Epidermal melanocyte (primary cell): Measurements from ENCODE around the gene CCDC184.
A peak's percentile ranks its signal among the peaks of the same experiment; 100 is the strongest.

ENCODE experiments used
- DNase-seq: peaks from one replicate; pipeline ENCODE4 v3.0.0; 2011; ENCODE audit warnings: low spot score; ENCODE audit not compliant: insufficient read length

CCDC184 gene

DNA sequence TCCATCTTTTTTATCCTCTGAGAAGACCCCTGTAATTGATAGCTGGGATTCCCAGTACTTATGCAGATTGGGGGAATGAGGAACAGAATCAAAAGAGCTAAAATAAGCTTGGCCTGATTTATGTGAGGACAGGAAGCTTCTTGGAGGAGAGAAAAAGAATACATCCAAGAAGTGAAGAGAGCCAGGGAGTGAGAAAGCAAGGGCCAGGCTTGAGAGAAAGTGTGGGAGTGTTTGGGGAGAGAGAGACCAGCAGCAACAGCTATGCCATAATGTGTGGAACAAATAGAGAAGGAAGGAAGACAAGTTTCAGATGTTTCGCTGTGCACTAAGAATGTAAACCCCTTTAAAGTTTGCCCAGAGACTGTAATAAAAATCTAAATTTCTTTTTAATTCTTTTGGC is 4.0 kb upstream of the CCDC184 start:
- DNase-seq: no peak

DNA sequence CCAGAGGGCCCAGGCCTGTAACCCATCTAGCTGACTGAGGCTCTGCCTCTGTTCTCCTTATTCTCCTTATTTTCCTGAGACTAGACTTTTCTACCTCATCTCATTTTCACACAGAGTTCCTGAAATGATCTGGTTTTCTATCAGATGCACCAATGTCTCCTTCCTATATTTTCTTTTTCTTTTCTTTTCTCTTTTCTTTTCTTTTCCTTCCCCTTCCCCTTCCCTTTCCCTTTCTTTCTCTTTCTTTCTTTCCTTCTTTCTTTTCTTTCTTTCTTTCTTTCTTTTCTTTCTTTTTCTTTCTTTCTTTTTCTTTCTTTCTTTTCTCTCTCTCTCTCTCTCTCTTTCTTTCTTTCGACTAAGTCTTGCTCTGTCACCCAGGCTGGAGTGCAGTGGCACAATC is 3.0 kb upstream of the CCDC184 start:
- no peak for DNase-seq

DNA sequence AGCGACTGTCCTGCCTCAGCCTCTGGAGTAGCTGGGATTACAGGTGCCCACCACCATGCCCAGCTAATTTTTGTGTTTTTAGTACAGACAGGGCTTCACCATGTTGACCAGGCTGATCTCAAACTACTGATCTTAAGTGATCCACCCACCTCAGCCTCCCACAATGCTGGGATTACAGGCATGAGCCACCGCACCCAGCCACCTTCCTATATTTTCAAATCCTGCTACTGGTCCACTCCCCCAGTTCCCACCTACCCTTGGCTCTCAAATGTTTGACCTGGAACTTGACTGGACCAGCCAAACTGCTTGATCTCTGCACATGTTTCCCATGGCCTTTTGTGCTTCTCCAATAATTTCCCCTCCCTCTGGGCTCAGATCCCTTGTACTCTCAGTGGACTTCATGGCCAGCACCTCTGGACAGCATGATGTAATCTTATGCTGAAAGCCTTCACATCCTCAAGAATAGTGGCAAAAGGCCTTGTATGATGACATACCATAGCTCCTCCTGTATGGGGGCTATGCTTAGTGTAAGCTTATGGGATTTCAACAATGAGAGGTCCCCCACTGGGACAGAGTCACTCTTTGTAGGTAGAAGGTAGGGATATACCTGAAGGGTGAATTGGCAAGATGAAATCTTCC is 2.5 kb upstream of the CCDC184 start:
- DNase-seq: no peak

DNA sequence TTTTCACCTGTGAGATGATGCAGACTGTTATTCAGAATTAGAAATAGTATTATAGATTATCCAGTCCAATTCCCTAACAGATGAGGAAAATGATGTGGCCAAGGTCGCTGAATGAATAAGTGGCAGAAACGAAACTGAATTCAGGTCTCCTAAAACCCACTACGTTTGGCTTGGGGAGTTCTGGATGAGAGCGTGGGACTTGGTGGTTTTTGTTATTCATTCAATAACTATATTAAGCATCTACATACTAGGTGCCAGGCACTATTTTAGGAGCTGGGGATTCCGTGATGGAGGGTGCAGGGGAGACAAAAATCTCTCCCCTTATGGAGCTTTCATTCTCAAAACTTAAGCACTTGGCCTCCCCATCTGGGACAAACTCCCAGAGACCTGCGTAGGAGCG is 813 bp upstream of the CCDC184 start:
- no peak for DNase-seq

DNA sequence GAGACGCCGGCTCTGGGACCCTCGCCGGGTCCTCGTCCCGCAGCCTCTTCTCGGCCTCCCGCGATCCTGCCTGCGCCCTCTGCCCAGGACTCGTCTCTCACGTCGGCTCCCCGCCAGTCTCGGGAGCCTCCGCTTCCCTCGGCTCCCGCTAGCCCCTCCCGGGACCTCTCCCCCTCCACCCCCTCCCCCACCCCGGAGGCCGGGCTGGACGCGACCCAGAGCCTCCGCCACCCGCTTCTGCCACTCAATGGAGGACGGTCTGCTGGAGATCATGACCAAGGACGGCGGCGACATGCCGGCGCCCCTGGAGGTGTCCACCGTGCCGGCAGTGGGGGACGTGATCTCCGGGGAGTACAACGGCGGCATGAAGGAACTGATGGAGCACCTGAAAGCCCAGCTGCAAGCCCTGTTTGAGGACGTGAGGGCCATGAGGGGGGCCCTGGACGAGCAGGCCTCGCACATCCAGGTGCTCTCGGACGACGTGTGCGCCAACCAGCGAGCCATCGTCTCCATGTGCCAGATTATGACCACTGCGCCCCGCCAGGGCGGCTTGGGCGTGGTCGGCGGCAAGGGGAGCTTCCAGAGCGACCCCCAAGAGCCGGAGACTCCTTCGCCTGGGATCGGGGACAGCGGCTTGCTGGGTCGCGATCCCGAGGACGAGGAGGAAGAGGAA is 568 bp downstream of the CCDC184 start:
- DNase-seq: no peak

DNA sequence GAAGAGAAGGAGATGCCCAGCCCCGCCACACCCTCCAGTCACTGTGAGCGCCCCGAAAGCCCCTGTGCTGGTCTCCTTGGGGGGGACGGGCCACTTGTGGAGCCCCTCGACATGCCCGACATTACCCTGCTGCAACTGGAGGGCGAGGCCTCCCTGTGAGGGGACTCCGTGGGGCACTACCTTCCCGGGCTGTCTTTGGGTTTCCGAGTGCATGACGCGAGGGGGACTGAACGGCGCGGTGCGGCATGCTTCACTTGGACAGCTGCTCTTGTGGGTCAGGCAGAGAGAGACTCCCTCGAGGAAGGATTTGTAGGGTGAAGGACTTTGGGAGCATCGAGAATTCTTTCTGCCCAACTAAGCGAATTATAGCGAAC is 1.1 kb downstream of the CCDC184 start:
- DNase-seq: no peak

DNA sequence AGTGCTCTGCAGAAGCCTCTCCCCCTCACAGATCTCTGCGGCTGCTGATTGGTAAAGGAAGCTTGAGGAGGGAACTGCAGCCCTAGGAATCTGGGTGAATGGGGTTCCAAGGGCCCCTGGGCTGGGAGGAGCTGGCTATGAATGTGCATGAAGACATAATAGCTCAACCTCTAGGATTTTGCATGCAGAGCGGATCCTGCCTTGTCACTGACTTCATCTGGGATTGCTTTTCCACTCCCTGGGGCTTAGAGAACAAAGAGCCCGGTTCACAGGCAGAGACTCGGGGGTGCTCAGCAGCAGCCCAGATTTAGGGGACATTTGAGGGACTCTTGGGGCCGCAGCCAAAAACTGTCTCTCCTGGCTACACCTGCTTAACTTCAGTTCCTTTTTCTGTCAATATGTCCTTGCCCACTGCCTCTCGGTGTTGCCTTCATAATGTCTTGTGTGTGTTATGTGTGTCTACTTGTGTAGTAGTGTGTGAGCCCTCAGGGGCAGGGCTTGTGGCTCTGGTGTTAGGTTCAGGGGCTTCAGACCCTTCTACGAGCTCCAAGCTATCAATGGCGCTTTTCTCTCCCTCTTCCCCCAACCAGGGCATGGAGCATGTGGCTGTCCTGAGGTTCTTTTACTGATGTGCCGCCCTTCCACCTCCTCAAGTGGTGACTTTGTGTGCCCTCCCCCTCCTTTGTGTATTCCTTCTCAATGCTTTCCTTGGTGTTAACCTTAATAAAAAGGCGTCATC is 1.9 kb downstream of the CCDC184 start:
- DNase-seq: no peak

DNA sequence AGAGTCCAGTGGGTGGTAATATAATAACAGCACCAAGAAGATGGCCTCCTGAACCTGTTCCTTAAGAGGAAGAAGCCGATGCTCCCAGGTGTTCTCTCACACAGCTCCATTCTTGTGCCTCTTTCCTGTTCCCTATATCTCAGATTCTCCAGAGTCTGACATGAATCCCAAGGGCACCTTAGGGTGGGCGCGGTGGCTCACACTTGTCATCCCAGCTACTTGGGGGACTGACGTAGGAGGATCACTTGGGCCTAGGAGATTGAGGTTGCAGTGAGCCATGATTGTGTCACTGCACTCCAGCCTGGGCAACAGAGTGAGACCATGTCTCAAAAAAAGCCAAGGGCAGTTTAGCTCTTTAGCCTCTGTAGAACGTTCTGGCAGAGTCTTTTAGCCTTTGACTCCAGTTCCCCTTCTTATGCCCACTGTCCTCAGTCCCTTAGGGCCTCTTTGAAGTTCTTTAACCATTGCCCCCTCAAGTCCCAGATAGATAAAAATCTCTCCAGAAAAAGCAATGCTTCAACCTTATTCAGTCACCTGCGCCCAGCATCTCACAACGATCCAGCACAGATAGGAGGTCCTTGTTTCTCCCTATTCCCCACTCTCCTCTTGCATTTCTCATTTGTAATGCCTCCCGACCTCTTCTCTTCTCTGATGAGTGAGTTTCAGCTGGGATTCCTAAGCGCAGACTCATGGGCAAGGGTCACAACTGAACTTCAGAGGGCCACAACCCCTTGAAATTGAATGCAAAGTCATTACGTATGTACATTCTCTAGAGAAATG is 4.7 kb downstream of the CCDC184 start:
- DNase-seq: no peak

DNA sequence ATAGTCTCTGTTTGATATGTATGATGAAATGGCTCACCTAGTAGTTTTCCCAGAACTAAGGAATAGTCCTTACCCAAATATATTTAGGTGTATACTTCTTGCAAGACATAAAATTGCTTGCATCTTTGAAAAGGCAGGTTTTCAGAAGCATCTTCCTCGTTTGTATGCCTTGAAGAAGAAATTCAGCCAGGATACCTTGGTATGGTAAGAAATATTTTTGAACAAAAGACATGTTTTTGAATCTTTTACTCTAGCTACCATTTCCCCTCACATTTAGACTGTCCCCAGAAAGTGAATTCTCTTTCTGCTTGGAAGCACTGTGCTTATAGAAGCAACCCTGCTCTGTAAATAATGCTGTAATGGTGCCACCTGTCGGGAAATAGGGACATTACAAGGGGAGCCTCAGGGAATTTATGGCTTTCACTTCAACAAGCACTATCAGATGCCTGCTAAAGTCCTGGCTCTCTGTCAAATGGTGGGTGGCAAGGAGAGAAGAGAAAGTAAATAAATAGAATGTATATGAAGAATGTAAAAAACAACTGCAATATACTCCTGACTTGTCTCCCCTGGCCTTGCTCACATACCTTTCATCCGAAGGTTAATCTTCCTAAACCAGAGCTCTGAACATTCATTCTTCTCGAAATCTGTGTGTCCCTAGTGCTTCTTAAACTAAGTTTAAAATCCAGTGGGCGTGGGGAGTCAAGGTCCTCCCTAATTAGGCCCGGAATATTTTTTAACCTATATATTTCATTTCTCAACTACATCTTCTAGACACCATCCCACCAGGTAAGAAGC is 6.1 kb downstream of the CCDC184 start:
- peak; percentile 57 for DNase-seq

DNA sequence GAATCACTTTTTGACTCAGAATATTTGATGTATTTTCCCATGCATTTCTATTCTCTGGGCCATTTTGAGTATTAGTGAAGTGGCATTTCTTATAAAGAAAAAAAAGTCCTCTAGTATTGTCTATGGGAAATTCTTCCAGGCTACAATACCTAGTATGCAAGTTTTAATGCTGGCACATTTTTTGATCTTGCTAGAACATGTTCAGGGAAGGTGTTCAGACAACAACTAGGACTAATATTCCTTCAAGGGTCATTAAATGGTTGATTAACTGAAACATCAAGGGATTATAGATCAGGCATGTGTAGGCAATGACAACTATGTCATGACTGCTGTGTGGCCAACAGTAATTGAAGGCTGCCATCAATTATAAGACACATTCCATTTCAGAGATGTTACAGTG is 7.7 kb downstream of the CCDC184 start:
- DNase-seq: no peak

DNA sequence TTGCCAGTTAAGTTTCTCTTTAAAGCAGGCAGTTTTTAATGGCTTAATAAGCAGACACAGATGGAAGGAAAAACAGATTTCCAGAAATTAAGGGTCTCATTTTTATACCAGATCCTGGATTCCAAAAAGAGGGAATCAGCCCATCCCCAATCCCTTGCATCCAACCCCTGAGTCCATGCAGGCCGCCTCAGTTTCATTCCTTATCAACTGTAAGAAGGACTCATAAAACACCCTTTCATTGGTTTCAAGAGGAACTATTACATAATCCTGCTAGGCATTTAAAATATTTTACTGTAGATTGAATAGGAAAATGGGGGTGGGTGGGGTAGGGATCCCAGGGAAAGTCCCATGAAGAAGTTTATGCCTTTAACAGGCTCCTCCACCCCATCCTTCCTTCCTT is 9.4 kb downstream of the CCDC184 start:
- no peak for DNase-seq

DNA sequence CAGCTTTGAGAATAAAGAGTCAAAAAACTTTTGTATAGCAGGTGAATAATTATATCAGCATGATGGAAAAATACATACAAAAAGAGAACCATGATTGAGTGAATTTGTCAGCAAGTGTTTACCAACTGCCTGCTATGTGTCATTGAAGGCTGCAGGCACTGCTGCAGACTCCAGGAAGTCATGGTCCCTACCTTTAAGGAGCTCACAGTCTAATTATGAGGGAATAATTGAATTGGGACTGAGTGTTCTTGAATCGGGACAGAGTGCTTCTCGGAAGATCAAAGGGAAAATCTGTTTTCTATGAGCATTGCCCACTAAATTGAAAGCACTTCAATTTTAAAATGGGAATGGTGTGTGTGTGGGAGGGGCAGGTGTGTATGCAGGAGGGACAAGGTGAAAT is 10.2 kb downstream of the CCDC184 start:
- DNase-seq: no peak

DNA sequence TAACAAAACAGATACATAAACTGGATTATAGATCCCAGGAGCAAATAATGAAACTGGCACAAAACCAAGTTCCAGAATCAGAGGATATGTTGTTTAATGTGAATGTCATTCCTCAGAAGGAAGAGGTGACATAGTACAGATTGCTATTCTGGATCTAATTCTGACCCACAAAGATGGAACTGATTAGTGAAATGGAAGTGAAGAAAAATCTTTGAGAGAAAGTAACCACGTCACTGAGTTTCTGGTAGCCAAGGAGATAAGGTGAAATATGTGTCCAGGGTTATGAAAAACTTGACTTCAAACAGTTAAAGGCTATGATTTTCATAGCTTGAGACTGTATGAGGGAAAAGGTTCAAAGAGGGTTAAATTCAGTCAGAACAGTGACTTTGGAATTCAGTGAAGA is 11.4 kb downstream of the CCDC184 start:
- no peak for DNase-seq

DNA sequence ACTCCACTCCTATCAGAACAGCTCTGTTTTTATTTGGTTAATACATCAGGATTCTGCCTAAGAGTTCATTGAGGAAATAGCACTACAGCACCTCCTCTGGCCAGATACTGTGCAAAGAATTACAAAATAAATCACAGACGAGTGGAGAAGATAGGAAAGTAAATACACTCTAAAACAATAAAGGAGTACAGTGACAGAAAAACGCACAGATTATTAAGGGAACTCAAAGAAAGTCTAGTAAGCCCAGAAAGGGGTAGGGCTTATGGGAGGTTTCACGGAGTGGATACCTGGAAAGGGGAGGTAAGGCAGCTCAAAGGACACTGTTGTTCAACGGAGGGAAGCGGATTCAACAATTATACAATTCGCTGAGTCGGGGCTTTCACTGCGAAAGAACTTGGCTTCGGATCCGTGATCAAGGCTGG is 14.1 kb downstream of the CCDC184 start:
- no peak for DNase-seq

DNA sequence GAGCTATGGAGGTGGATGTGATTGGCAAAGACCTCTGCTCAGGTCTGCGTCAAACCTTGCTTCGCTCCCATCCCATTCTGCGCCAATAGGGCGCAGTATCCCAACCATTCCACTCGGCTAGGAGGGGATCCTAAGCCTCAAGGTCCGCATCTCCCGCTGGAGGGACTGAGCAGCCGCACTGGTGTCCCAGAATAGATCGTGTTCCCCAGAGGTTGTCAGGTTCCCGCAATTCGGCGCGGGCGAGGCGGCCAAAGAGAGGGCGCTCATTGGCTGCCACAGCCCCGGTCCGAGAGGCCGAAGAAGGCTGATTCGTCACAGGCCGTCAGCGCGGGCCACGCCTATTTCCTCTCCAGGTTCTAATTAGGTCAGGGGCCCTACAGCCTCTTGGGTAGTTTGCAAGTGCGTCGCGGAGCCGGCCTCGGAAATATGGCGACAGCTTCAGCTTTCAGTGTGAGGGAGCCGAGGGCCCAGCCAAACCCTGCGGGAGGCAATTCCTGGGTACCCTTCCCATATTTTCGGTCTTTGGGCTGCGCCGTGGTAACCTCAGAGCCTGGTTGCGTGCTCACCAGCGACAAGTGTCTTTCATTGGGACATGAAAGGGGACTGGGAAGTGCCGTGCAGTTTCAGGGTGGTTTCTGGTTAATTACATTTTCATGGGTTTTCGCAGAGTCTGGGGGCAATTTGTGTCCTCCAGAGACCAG is 14.7 kb downstream of the CCDC184 start:
- peak; percentile 82 for DNase-seq

DNA sequence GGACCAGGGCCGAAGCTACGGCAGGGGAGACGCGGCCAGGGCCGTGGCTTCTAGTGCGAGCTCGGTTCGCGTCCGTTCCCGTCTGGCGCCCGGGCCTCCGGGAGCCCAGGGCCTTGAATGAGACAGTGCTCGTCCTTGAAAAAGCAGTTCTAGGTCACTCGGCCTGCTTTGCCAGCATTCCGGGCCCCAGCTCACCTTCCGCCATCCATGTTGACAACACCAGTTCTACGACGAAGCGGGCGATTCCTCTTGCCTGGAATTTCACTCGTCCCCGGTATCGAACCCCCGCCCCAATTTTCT is 15.2 kb downstream of the CCDC184 start:
- DNase-seq: no peak

DNA sequence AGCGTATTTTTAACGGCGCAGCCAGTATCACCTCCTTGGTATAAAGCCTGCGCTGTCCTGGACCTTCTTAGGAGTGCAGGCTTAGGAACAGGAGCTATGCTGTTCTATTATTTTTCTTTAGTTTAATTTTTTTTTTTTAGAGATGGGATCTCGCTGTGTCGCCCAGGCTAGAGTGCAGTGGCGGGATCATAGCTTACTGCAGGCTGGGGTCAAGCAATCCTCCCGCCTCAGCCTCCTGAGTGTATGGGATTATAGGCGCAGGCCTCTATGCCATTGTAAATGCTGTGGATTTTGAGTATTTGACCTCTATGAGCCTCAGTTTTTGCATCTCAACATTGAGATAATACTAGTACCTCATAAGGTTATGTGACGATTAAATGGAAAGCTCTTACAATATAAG is 15.5 kb downstream of the CCDC184 start:
- no peak for DNase-seq

DNA sequence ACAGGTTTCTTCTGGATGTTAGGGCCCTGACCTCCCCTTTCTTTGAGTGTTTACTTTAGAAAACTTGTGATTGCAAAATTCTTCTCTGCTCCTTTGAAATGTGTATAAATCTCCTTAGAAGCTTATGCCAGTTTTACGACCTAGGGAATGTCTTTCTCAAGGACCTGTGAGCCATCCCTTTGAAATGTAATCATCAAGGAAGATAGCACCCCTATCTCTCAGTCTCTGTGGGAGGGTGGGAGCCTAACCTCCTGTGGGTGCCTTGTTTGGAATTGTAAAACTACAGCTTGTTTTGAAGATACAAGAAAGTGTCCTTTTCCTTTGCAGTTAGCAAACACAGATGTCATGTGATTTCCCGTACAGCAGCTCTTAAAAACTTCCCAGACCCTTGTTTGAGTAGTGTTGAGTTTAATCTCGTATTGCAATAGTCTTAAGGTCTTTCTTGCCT is 16.4 kb downstream of the CCDC184 start:
- no peak for DNase-seq

DNA sequence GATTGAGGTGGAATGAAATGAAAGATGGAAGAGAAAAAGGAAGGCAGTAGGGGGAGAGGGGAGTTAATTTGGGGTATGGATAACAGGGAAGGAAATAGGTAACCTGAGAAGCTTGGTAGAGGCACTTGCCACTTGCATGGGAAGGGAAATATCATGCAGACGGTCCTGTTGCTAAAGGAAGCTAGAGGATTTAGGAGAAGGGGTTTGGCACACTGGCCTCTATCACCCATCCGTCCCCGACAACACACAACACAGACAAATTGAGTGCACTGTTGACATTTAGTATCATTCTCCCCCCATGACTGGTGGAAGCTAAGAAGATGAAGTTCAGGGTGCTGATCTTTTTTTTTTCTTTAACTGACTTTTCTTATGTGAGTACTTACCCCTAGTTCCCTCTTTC is 17.6 kb downstream of the CCDC184 start:
- no peak for DNase-seq

DNA sequence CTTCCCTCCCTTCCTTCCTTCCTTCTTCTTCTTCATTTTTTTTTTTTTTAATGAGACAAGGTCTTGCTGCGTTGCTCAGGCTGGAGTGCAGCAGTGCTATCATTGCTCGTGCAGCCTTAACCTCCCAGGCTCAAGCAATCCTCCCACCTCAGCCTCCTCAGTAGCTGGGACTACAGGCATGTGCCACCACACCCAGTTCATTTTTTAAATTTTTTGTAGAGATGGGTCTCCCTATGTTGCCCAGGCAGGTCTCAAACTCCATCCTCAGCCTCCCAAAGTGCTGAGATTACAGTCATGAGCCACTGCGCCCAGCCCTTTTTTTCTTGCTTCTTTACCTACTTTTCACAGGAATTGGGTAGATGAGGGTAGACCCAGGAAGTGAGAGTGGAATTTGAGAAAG is 18.1 kb downstream of the CCDC184 start:
- no peak for DNase-seq

DNA sequence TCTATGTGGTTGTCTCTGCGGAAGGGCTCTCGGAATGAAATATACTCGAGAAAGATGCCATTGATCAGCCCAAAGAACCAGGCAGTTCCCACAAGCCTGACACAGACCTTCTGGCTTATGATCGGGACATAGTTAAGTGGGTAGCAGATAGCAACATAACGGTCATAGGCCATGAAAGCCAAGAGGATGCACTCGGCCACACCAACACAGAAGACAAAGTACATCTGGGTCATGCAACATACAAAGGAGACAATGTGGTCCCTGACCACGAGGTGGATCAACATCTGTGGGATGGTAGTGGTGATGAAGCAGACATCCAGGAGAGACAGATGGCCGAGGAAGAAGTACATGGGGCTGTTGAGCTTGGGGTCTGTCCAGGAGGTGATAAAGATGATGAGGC is 19.3 kb downstream of the CCDC184 start:
- DNase-seq: no peak
